Amygdala (tissue), 56 donors: ENCODE measurements around the gene HELZ.
"Not testable (repeated sequence)": the region's sequence is repeated elsewhere in the genome, so short reads cannot be mapped to it uniquely, and the experiment has no call there.

Experiments used
- DNase-seq, 56 donors: peaks; one replicate each; lab custom pipeline; 2025; lab: John Stamatoyannopoulos, UW

The HELZ gene

DNA sequence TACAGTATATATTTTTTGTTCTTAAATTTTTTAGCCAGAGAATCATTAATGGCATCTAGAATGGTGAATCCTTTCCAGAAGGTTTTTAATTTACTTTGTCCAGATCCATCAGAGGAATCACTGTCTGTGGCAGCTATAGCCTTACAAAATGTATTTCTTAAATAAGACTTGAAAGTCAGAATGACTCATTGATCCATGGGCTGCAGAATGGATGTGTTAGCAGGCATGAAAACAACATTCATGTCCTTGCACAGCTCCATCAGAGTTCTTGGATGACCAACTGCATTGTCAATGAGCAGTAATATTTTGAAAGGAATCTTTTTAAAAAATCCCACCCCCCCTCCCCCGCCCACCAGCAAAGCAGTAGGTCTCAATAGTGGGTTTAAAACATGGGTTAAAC lies 149.2 kb downstream of the HELZ start:
- no peak for DNase-seq

DNA sequence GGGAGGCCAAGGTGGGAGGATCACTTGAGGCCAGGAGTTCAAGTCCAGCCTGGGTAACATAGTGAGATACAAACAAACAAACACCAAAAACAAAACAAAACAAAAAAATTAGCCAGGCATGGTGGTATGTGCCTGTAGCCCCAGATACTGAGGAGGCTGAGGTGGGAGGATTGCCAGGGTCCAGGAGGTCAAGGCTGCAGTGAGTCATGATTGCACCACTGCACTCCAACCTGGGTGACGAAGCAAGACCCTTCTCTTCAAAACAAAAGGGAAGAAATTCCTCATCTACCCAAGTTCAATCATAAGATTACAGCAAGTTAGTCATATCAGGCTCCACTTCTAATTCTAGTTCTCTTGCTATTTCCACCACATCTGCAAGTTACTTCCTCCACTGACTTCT lies 149.7 kb downstream of the HELZ start:
- not testable (repeated sequence) for DNase-seq

DNA sequence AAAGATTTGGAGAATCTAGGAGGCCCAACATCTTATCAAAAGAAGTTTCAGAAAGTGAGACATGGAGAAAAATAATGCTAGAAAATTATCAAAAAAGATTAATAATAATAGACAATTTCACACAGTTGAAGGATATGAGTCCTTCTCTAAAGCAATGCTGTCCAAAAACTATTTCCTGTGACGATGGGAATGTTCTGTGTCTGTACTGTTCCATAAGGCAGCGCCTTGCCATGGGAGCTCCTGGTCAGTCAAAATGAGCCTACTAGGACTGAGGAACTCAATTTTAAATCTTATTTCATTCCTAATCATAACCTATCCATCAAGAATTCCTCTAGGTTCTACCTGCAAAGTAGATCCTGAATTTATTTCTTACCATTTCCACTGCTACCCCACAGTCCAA lies 151.6 kb downstream of the HELZ start:
- no peak for DNase-seq

DNA sequence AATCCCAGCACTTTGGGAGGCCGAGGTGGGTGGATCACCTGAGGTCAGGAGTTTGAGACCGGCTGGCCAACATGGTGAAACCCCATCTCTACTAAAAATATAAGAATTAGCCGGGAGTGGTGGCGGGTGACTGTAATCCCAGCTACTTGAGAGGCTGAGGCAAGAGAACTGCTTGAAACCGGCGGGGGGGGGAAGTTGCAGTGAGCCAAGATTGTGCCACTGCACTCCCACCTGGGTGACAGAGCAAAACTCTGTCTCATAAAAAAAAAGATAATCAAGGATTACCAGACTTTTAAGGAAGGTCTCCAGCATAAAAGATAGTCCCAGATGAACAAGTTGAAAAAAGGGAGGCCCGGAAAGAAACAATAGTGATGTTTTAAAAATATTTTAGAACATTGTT lies 152.3 kb downstream of the HELZ start:
- DNase-seq, result not testable (repeated sequence)

DNA sequence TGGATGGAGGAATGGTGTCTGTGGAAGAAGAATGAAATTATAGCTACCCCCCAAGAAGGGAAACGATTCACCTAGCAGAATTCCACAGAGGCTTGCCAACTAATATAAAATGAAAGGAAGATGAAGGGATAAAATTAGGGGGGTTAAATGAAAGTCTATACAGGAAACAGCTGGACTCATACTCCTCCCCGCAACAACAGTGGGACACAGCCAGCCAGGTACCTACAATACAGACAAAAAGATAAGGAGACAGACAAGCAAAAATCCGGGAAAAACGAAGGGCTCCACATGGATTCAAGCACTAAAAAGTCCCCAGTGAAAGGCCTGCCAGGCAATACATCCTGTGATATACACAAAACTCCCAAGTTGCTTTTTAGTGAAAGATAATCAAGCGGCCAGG lies 152.7 kb downstream of the HELZ start:
- no peak for DNase-seq

DNA sequence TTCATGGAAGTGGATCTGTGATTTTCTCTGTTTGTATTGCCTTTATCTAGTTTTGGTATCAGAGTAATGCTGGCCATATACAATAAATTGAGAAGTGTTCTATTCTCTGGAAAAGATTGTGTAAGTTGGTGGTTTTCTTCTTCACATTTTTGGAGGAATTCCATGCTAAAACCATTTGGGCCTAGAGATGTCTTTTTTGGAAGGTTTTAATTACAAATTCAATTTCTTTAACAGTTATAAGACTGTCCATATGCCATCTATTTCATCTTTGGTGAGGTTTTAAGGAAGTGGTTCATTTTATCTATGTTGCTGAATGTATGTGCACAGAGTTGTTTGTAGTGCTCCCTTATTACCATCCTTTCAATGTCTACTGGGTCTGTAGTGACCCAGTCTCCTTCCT lies 154.7 kb downstream of the HELZ start:
- no peak for DNase-seq

DNA sequence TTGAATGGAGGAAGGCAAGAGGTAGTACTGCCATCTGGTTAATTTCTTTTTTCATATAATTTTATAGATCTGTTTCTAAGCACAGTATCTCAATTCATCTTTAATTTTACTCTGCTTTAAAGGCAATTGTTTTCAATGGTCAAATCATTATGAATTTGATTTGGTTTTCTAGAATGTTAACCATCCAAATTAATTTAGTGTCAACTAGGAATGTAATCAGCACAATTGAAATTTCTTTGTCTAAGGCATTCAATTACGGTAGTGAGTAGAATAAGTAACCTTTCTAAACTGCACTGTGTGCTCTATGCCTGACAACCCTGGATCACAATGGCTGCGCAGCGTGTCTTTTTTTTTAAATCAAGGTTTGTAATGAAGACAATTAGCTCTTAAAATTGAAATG lies 156.4 kb downstream of the HELZ start:
- no peak for DNase-seq

DNA sequence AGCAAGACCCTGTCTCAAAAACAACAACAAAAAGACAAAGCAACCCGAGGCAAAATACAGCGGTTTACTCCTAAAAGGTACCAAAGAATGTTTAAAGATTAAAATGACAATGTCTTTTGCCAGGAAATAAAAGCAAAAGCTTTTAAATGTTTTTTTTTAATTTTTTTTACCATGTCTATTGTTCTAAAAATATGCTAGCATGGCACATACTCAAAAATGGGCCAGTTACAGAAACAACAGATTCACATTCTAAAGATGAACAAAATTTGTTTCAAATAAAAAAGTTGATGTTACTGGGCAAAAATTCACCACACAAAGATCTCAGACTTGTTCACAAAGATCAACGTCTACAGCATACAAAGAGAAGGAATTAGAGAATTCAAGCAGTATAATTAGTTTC lies 159.6 kb downstream of the HELZ start:
- DNase-seq, result no peak

DNA sequence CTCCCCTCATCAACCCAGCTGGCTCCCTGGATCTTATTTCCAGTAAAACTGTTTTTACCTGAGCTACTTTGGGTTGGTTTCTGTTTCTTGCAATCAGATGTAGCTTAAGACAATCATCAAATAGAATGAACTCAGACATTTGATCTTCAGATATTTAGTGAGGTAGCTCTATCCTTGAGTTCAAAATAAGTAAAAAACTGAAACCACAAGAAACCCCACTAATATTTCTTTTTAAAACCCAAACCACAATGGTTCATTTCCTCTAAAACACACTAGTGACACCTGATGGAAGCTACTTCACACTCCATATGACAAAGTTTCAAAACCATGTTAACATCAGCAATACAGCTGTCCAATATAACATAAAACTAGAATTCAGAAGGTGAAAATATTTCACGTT lies 162.9 kb downstream of the HELZ start:
- DNase-seq, result no peak

DNA sequence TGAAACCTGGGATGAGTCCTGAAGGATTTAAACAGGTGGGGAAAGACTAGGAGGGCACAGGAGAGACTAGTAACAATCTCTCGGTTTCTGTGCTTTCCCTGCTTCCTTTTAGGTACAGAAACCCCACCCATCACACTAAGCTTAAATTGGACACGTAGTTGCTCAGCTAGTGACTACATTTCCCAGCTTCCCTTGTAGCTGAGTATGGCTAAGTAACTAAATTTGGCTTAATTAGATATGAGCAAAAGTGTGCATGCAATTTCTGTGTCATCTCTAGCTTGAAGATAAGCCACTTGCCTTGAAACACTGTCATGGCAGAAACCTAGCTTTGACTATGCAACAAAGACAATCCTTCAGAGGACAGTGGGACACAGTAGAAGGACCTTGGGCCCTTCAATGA lies 164.2 kb downstream of the HELZ start:
- DNase-seq, result no peak

DNA sequence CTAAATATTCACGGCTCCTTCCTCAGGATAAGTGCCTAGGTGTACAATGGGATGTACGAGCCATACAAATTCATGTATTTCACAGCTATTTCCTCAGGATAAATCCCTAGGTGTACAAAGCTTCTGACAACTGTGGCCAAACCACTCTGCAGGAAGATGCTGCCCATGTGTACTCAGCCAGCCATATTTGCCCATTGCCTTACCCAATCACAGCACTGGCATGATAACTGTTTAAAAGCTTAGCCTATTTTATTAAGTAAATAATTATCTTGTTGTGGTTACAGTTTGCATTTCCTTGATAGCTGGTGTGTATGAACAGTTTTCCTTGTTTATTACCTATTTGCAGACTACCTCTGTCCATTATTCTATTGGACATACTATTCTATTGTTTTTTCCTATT lies 165.5 kb downstream of the HELZ start:
- DNase-seq, result no peak

DNA sequence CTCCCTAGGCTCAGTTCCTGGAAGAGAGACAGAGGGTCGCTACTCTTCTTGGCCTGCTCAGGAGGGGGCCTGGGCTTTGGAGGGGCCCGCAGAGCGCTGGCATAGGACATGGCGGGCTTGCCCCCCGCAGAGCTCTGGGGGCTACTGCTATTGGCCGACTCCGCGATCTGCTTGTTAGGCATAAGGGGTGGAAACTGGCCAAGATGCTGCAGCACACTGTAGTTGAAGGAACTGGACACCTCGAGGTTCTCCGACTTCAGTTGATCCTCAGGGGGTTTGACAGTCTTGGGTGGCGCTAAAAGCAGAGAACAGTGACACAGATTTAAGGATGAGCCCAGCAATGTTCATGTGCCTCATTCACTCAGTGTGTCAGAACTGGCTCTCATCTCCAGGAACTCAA lies 166.7 kb downstream of the HELZ start:
- DNase-seq, result no peak

DNA sequence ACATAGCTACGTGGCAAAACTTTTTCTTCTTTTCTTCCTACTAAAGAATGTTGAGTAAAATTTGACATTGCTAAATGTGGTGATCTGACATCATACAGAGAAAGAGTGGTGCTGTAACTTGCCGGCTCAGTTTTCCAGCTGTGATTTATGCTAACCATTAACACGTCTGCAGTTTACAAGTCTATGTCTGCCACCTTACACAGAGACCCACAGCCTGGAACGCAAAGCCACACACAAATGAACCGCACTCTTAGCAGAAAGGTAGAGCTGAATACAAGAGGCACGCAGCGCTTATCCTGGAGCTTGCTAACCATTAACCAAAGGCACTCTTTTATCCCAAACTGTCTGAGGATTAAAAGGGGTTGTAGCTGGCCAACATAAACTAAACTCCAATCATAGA lies 168.7 kb downstream of the HELZ start:
- no peak for DNase-seq

DNA sequence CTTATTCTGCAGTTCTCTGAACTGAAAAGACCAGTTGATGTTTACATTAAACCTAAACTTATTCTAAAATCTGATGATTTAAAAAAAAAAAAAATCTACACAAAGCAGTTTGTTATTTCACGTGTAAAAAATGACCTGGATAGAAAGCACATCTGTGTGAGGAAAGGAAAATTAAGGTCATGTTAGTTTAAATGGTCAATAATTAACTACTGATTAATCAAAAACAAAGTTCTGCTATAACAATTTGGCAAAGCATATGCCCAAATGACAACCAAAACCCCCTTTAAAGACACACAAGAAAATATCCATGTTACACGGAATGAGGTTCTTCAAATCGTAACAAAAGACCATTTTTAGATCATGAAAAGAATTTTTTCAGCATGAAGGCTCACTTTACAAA lies 170.2 kb downstream of the HELZ start:
- no peak for DNase-seq

DNA sequence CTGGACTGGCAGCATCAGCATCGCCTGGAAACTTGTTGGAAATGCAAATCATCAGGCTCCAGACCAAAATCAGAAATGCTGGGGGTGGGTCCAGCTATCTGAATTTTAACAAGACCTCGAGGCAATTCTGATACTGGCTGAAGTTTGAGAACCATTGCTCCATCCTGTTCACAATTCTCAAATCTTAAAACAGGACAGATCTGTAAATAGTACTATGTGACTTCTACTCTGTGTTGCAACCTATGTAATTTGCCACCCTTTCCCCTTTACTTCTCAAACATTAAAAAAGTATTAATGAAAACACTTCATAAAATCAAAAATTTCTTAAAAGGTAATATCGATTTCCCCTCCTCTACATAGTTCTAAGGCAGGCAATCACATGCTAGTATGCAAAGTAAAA lies 172.1 kb downstream of the HELZ start:
- DNase-seq, result no peak

DNA sequence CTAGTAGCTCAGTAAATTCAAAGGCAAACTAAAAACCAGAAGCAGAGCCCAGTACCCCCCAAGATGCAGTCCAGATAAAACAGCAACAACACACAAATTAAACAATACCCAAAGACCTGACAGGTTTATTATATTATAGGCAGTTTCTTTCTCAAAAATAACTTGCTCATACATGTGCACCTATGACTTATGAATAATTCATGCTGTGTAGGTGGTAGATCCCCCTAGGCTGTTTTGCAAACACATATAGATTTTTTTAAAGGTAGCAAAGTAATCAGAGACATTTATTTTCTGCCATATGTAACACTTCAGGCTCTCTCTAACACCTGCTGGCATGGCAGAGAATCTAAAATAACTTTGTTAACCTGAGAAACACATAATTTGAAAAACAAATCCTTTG lies 173.4 kb downstream of the HELZ start:
- DNase-seq, result no peak

DNA sequence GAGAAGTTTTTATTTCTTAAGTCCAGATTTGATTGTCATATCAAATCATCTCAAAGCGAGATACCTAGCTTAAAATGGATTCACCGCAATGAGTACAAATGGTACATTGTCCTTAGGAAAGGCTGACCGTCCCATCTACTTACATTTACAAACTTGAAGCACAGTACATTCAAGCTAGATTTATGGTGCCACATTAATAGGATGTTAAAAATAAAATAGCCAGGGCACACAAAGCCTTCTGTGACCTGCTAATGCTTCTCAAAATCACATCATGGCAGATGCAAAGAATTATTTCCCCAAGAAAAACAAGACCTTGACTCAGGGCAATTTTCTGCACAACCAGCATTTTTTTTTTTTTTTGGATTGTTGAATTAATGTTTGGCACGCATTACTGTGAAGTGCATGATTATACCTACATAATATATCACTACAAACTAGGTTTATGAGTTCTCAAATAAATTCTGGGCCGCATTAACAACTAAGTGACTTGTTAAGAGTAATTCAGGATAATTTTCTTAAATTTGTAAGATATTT lies 175.3 kb downstream of the HELZ start:
- DNase-seq, result no peak

DNA sequence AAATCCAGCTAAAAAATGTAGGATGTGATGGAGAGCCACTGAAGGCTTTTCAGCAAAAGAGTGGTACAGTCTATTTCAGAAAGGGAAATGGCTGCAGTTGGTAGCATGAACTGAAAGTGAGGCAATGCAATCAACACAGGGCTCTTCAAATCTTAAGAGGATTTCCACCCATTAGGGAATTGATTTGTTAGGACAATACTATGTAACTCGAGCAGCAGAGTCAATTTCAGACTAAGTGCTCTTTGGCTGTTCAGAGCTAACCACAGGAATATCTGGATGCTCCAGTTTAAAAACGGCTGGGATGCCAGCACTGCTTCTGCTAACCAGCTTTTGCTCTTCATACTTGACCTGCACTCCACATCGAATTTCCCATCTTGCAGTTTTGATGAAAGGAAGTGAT lies 176.0 kb downstream of the HELZ start:
- no peak for DNase-seq

DNA sequence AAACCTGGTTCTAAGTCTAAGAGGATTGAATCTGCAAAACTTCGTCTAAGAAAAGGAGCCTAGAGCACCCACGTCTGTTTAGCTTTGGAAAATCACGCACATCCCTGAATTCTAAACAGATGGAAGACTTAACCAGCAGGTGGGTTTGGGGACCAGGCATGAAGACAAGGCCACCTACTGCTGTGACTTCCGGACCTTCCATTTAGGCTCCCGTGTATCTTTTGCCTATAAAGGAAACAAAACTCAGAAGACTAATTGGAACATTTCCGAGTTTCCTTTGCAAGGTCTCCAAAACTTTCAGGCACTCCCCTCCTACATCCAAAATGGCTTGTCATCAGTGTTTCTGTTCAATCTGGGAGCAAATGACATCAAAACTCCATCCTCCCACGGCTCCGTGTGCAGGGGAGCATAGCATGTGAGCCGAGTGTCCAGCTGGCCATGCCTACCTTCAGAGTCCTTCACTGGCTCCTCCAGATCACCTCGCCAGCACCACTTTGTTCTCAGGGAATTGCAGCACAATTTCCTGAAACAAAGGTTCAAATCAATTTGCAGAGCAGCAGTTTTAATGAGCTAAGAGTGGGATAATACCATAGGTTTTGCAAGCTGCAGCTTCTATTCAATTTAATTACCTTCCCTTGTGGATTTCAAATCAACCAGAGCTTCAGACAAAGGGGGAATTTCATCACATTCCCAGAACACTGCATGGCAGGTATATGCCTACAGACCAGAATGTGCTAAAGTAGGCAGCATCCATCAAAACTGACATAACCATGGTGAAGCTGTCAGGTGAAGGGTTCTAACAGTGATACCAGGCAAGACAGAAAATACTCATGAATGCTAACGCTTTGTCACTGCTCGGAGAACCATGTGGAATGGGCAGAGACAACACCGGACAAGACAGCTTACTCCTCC lies 177.2 kb downstream of the HELZ start:
- DNase-seq, result peak in 1 of 56 donors; percentile 6

DNA sequence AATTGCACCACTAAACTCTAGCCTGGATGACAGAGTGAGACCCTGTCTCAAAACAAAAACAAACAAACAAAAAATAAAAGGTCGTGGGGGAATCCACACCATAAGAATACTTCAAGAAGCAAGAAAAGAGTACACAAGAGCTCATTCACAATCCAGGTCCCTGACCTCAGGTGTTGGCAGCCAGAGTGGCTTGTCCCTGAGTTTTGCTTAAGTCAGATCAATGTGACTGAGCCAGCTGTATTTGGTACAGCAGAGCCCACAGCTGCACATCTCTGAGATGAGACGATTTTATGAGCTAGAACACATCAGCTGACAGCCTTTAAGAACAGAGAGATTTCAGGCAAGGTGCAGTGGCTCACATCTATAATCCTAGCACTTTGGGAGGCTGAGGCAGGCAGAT lies 178.3 kb downstream of the HELZ start:
- no peak for DNase-seq

DNA sequence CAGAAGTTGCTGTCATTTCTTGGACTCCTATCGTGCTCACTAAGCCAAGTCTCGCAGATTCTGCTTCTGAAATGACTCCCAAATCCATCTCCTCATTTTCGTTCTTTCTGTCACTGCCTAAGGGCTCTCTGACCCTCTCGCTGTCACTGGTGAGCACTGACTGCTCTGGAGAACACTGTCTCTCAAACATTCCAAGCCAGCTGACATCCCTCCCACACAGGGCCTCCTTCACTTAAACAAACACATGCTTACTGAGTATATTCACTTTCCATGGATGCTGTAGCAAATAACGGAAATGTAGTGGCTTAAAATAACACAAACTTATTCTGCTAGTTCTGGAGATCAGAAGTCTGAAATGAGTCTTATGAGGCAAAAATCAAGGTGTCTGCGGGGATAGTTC lies 181.9 kb downstream of the HELZ start:
- no peak for DNase-seq

DNA sequence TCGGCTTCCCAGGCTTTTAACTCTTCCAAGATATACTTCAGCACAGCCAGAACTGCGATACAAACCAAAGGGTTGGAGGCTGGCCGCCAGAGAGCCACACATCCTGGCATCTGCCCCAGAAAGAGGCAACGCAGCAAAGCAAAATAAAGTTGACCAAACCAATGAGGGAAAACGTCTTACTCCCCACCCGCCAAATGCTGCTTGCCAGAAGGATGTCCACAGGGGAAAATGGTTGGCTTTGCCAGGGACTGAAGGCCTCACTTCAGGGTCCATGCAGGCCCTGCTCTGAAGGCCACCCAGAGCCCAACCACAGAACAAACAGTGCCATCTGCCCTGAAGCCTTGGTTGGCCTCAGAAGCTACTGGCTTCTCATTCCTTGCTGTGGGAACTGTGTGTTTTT lies 185.6 kb downstream of the HELZ start:
- DNase-seq, result peak in 7 of 56 donors; percentile 6 to 33 (median 13)

DNA sequence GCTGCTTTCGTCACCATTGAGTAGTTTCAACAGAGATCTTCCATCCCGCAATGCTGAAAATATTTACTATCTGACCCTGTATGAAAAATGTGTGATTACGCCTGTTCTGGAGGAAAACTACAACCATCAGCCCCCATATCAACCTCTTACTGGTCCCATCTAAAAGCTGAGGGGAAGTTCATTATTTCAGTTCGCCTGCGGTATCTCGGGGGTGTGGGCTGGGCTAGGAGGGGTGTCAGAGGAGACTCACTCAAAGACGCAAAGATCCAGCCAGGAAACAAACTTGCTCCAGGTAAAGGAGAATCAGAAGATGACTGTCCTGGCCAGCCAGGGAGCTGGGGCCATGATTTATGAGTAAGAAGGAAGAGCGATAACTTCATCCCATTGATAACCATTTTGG lies 187.0 kb downstream of the HELZ start:
- no peak for DNase-seq
